NCI-H2171 (cell line): ENCODE measurements around the gene C4orf54.

Experiments used
- DNase-seq: peaks from one replicate; lab custom pipeline; 2025; lab: John Stamatoyannopoulos, UW

The C4orf54 gene

GRCh38 chr4:99657798-99658197 is at the start of gene C4orf54:
TSS of gene C4orf54 (minus strand) at chr4:99657828. CDS start at chr4:99654648, 3,180 bp downstream.
- no peak for DNase-seq

- DNase-seq: no peak
These were observed 48.3 kb upstream of the C4orf54 start for GRCh38 chr4:99705891-99706290.

- no peak for DNase-seq
These were observed 39.2 kb upstream of the C4orf54 start for GRCh38 chr4:99696801-99697200.

- no peak for DNase-seq
These were observed 35.5 kb upstream of the C4orf54 start for GRCh38 chr4:99693140-99693539.

- DNase-seq: no peak
These were observed 33.4 kb upstream of the C4orf54 start for GRCh38 chr4:99690990-99691389.

GRCh38 chr4:99690472-99690871 is 32.8 kb upstream of the C4orf54 start:
- no peak for DNase-seq

- DNase-seq: no peak
These were observed 29.5 kb upstream of the C4orf54 start for GRCh38 chr4:99687120-99687519.

GRCh38 chr4:99685234-99685633 is 27.6 kb upstream of the C4orf54 start:
- no peak for DNase-seq

- DNase-seq: no peak
These were observed 26.3 kb upstream of the C4orf54 start for GRCh38 chr4:99683895-99684294.

- no peak for DNase-seq
These were observed 22.3 kb upstream of the C4orf54 start for GRCh38 chr4:99679976-99680375.

- peak; percentile 43 for DNase-seq
These were observed 21.6 kb upstream of the C4orf54 start for GRCh38 chr4:99679204-99679603.

GRCh38 chr4:99677161-99677560 is 19.5 kb upstream of the C4orf54 start:
- DNase-seq: no peak

- DNase-seq: no peak
These were observed 12.9 kb upstream of the C4orf54 start for GRCh38 chr4:99670409-99671073.

- DNase-seq: no peak
These were observed 11.5 kb upstream of the C4orf54 start for GRCh38 chr4:99669084-99669483.

- no peak for DNase-seq
These were observed 10.8 kb upstream of the C4orf54 start for GRCh38 chr4:99668472-99668871.

GRCh38 chr4:99665983-99666382 is 8.4 kb upstream of the C4orf54 start:
- no peak for DNase-seq

GRCh38 chr4:99664716-99665115 is 7.1 kb upstream of the C4orf54 start:
- DNase-seq: no peak

GRCh38 chr4:99661907-99662306 is 4.3 kb upstream of the C4orf54 start:
- DNase-seq: no peak

- no peak for DNase-seq
These were observed 1.0 kb upstream of the C4orf54 start for GRCh38 chr4:99658666-99659065.

GRCh38 chr4:99655308-99656081 is 2.1 kb downstream of the C4orf54 start:
- no peak for DNase-seq

- no peak for DNase-seq
These were observed 3.3 kb downstream of the C4orf54 start for GRCh38 chr4:99654361-99654761.

- DNase-seq: no peak
These were observed 3.7 kb downstream of the C4orf54 start for GRCh38 chr4:99653916-99654315.

- DNase-seq: no peak
These were observed 4.8 kb downstream of the C4orf54 start for GRCh38 chr4:99652596-99653436.
